ENCODE results near the gene PISD.

PISD gene

GRCh38 chr22:31619611-31620300, 42.3 kb downstream of the PISD start:
- H3K27me3 ChIP-seq (ENCODE audit: control insufficient read depth, insufficient read depth, low read length), result no peaks in the 10 kb centered on the region
- no peaks in the 10 kb centered on the region for H3K9me3 ChIP-seq (ENCODE audit: control insufficient read depth, low read length)
- H3K9ac ChIP-seq (ENCODE audit: low read length), result no peak overlapping the region
- H3K4me1 ChIP-seq (ENCODE audit: control insufficient read depth, insufficient read depth, low read length), result peaks cover 11% of the 10 kb centered on the region
- H3K4me3 ChIP-seq (ENCODE audit: low read length), result no peak overlapping the region
- H3K36me3 ChIP-seq (ENCODE audit: control insufficient read depth, insufficient read depth, low read length), result peaks cover 12% of the 10 kb centered on the region

GRCh38 chr22:31618471-31619176, 43.4 kb downstream of the PISD start:
- Histone ChIP-seq H3K4me1 (ENCODE audit: control insufficient read depth, insufficient read depth, low read length) (peaks cover 7% of the 10 kb centered on the region), H3K36me3 (ENCODE audit: control insufficient read depth, insufficient read depth, low read length) (peaks cover 12% of the 10 kb centered on the region), H3K9ac (ENCODE audit: low read length) (no peak overlapping the region), H3K4me3 (ENCODE audit: low read length) (no peak overlapping the region), H3K9me3 (ENCODE audit: control insufficient read depth, low read length) (no peaks in the 10 kb centered on the region), H3K27me3 (ENCODE audit: control insufficient read depth, insufficient read depth, low read length) (no peaks in the 10 kb centered on the region)

GRCh38 chr22:31618057-31618456, 44.0 kb downstream of the PISD start:
- no peaks in the 10 kb centered on the region for H3K9me3 ChIP-seq (ENCODE audit: control insufficient read depth, low read length)
- H3K4me1 ChIP-seq (ENCODE audit: control insufficient read depth, insufficient read depth, low read length), result peaks cover 7% of the 10 kb centered on the region
- H3K4me3 ChIP-seq (ENCODE audit: low read length), result no peak overlapping the region
- H3K27me3 ChIP-seq (ENCODE audit: control insufficient read depth, insufficient read depth, low read length), result no peaks in the 10 kb centered on the region
- peaks cover 12% of the 10 kb centered on the region for H3K36me3 ChIP-seq (ENCODE audit: control insufficient read depth, insufficient read depth, low read length)
- no peak overlapping the region for H3K9ac ChIP-seq (ENCODE audit: low read length)

- no peak overlapping the region for H3K4me3 ChIP-seq (ENCODE audit: low read length)
- H3K9ac ChIP-seq (ENCODE audit: low read length), result no peak overlapping the region
- H3K9me3 ChIP-seq (ENCODE audit: control insufficient read depth, low read length), result no peaks in the 10 kb centered on the region
- no peaks in the 10 kb centered on the region for H3K27me3 ChIP-seq (ENCODE audit: control insufficient read depth, insufficient read depth, low read length)
- peaks cover 7% of the 10 kb centered on the region for H3K4me1 ChIP-seq (ENCODE audit: control insufficient read depth, insufficient read depth, low read length)
- H3K36me3 ChIP-seq (ENCODE audit: control insufficient read depth, insufficient read depth, low read length), result peaks cover 12% of the 10 kb centered on the region
These were observed 45.6 kb downstream of the PISD start for GRCh38 chr22:31616315-31616980.

DNA sequence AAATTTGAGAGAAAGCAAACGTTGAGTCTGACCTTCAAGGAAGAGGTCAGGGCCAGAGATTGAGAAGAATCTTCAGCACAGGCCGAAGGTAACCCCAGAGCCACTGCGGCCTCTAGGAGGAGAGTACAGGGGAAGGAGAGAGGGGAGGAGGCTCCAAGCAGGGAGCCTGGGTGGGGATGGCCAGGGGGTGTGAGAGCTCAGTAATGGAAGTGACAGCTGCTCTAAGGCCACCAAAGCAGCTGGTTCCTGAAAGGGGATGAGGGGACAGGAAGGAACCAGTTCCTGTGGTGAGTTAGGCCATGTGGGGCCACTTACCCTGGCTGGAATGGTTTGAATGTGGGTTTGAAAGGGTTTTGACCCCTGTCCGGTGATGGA, 46.1 kb downstream of the PISD start:
- Histone ChIP-seq H3K27me3 (ENCODE audit: control insufficient read depth, insufficient read depth, low read length) (no peaks in the 10 kb centered on the region), H3K9ac (ENCODE audit: low read length) (no peak overlapping the region), H3K4me1 (ENCODE audit: control insufficient read depth, insufficient read depth, low read length) (peaks cover 7% of the 10 kb centered on the region), H3K9me3 (ENCODE audit: control insufficient read depth, low read length) (no peaks in the 10 kb centered on the region), H3K4me3 (ENCODE audit: low read length) (no peak overlapping the region), H3K36me3 (ENCODE audit: control insufficient read depth, insufficient read depth, low read length) (peaks cover 12% of the 10 kb centered on the region)

- H3K4me1 ChIP-seq (ENCODE audit: control insufficient read depth, insufficient read depth, low read length), result peaks cover 7% of the 10 kb centered on the region
- no peaks in the 10 kb centered on the region for H3K9me3 ChIP-seq (ENCODE audit: control insufficient read depth, low read length)
- H3K27me3 ChIP-seq (ENCODE audit: control insufficient read depth, insufficient read depth, low read length), result no peaks in the 10 kb centered on the region
- H3K36me3 ChIP-seq (ENCODE audit: control insufficient read depth, insufficient read depth, low read length), result peaks cover 12% of the 10 kb centered on the region
- no peak overlapping the region for H3K9ac ChIP-seq (ENCODE audit: low read length)
- no peak overlapping the region for H3K4me3 ChIP-seq (ENCODE audit: low read length)
These were observed 46.5 kb downstream of the PISD start for GRCh38 chr22:31615491-31615860.

DNA sequence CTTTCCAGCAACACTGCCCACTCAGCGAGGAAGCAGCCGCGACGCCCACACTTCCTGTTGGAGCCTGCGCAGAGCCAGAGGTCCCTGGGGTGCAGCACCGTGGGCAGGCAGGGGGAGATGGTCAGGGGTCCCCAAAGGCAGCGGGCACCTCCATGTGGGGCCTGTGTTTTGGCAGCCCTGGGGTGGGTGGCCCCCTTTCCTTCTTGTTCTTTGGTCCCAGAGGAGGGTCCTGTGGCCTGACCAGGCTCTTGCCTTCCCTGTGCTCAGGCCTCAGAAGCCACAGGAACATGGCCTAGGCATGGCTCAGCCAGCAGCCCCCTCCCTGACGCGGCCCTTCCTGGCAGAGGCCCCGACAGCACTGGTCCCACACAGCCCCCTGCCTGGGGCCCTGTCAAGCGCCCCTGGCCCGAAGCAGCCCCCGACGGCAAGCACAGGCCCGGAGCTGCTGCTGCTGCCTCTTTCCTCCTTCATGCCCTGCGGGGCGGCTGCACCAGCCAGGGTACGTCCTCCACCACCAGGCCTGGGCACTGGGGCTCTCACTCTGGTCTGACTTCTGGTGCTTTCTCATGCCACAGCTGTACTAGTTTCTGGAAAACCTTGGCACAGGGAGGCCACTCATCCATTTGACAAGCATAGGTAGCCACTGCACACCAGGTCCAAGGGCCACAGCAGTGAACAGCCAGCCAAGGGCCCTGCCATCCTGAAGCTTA, 47.1 kb downstream of the PISD start:
- H3K9ac ChIP-seq (ENCODE audit: low read length), result no peak overlapping the region
- H3K4me3 ChIP-seq (ENCODE audit: low read length), result no peak overlapping the region
- H3K4me1 ChIP-seq (ENCODE audit: control insufficient read depth, insufficient read depth, low read length), result peaks cover 7% of the 10 kb centered on the region
- H3K36me3 ChIP-seq (ENCODE audit: control insufficient read depth, insufficient read depth, low read length), result peaks cover 12% of the 10 kb centered on the region
- no peaks in the 10 kb centered on the region for H3K27me3 ChIP-seq (ENCODE audit: control insufficient read depth, insufficient read depth, low read length)
- H3K9me3 ChIP-seq (ENCODE audit: control insufficient read depth, low read length), result no peaks in the 10 kb centered on the region

- no peak overlapping the region for H3K9ac ChIP-seq (ENCODE audit: low read length)
- no peak overlapping the region for H3K4me3 ChIP-seq (ENCODE audit: low read length)
- H3K4me1 ChIP-seq (ENCODE audit: control insufficient read depth, insufficient read depth, low read length), result peaks cover 7% of the 10 kb centered on the region
- H3K9me3 ChIP-seq (ENCODE audit: control insufficient read depth, low read length), result no peaks in the 10 kb centered on the region
- H3K27me3 ChIP-seq (ENCODE audit: control insufficient read depth, insufficient read depth, low read length), result no peaks in the 10 kb centered on the region
- H3K36me3 ChIP-seq (ENCODE audit: control insufficient read depth, insufficient read depth, low read length), result peaks cover 6% of the 10 kb centered on the region
These were observed 48.1 kb downstream of the PISD start for GRCh38 chr22:31613904-31614296.

DNA sequence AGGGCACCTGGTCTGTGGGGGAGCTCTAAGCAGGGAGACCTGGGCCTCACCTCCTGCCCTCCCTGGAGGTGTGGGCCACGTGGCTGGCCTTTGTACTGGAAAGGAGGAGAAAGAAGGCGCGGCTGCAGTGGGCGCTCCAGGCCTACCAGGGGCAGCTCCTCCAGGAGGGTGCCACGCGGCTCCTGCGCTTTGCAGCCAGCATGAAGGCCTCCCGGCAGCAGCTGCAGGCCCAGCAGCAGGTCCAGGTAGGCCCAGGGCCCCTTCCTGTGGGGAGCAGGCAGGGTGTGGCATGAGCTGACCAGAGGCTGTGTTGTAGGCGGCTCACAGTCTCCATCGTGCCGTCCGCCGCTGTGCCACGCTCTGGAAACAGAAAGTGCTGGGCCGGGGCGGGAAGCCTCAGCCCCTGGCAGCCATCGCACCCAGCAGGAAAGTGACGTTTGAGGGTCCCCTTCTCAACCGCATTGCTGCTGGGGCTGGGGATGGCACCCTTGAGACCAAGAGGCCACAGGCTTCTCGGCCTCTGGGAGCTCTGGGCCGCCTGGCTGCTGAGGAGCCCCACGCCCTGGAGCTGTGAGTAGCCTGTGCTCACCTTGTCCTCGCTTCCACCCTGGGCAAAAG, 48.6 kb downstream of the PISD start:
- no peak overlapping the region for H3K4me3 ChIP-seq (ENCODE audit: low read length)
- H3K36me3 ChIP-seq (ENCODE audit: control insufficient read depth, insufficient read depth, low read length), result peaks cover under 1% of the 10 kb centered on the region
- no peak overlapping the region for H3K9ac ChIP-seq (ENCODE audit: low read length)
- no peaks in the 10 kb centered on the region for H3K27me3 ChIP-seq (ENCODE audit: control insufficient read depth, insufficient read depth, low read length)
- H3K9me3 ChIP-seq (ENCODE audit: control insufficient read depth, low read length), result no peaks in the 10 kb centered on the region
- H3K4me1 ChIP-seq (ENCODE audit: control insufficient read depth, insufficient read depth, low read length), result peaks cover 7% of the 10 kb centered on the region

DNA sequence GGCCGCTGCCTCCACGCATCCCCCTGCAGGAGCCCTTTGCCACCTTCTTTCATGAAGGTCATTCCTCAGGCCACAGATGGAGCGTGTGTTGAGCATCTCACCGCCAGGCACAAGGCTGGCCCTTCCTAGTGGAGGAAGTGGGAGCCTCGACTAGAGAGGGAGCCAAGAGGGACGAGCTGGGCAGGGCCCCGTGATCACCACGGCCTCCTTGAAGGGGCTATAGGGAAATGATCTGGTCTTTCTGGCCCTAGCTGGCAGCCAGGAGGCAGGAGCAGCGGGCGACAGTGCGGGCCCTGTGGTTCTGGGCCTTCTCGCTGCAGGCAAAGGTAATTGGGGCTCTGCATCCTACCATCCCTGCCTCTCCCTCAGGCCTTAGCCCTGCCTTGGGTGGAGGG, 49.1 kb downstream of the PISD start:
- no peaks in the 10 kb centered on the region for H3K9me3 ChIP-seq (ENCODE audit: control insufficient read depth, low read length)
- no peak overlapping the region for H3K4me3 ChIP-seq (ENCODE audit: low read length)
- H3K27me3 ChIP-seq (ENCODE audit: control insufficient read depth, insufficient read depth, low read length), result no peaks in the 10 kb centered on the region
- no peaks in the 10 kb centered on the region for H3K36me3 ChIP-seq (ENCODE audit: control insufficient read depth, insufficient read depth, low read length)
- H3K9ac ChIP-seq (ENCODE audit: low read length), result no peak overlapping the region
- peaks cover 7% of the 10 kb centered on the region for H3K4me1 ChIP-seq (ENCODE audit: control insufficient read depth, insufficient read depth, low read length)

DNA sequence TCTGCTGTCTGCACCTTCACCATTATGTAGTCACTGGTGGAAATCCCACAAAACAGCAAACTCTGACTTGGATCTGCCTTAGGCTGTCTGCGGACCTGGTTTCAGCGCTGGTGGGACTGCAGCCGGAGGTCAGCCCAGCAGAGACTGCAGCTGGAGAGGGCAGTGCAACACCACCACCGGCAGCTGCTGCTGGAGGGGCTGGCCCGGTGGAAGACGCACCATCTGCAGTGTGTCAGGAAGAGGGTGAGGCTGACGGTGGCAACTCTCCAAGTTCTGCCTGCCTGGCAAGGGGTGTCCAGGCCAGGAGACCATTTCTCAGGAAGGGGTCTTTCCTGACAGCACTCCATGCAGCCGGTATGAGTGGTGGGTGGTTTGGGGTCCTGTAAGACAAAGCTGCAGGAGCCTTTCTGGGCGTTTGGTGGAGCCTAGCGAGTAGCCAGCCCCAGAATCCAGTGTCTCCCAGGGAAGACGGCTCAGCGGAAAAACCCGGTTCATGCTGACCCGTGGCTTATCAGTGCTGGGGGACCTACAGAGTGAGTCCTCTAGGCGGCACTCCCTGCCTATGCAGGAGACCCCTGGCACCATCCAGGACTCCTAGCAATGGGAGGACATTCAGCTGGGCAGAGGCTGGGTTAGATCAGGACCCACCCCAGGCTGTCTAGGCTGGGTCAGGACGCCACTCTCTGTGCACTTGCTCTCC, 50.8 kb downstream of the PISD start:
- Histone ChIP-seq H3K36me3 (ENCODE audit: control insufficient read depth, insufficient read depth, low read length) (no peaks in the 10 kb centered on the region), H3K9ac (ENCODE audit: low read length) (no peak overlapping the region), H3K27me3 (ENCODE audit: control insufficient read depth, insufficient read depth, low read length) (no peaks in the 10 kb centered on the region), H3K4me1 (ENCODE audit: control insufficient read depth, insufficient read depth, low read length) (peaks cover 2% of the 10 kb centered on the region), H3K9me3 (ENCODE audit: control insufficient read depth, low read length) (no peaks in the 10 kb centered on the region), H3K4me3 (ENCODE audit: low read length) (no peak overlapping the region)
